IPS-NIHi7 (cell line): ENCODE measurements around the gene CLRN1.
"Not testable (repeated sequence)": the region's sequence is repeated elsewhere in the genome, so short reads cannot be mapped to it uniquely, and the experiment has no call there.

Experiments
- DNase-seq: peaks from one replicate; pipeline ENCODE4 v3.0.0; 2012; ENCODE audit warnings: mixed read lengths; ENCODE audit errors: extremely low spot score

The CLRN1 gene

GRCh38 chr3:150972366-150973071 lies at the start of gene CLRN1:
CLRN1 (minus strand) TSS chr3:150972727; CDS start chr3:150972708, 19 bp downstream.
- no peak for DNase-seq

- DNase-seq, result no peak
Observed at GRCh38 chr3:151016478-151016795, 43.9 kb upstream of the CLRN1 start.

- no peak for DNase-seq
Observed at GRCh38 chr3:151015767-151016477, 43.4 kb upstream of the CLRN1 start.

GRCh38 chr3:151015181-151015580 lies 42.7 kb upstream of the CLRN1 start:
- DNase-seq, result no peak

- no peak for DNase-seq
Observed at GRCh38 chr3:151014501-151015018, 42.0 kb upstream of the CLRN1 start.

- no peak for DNase-seq
Observed at GRCh38 chr3:151012753-151013152, 40.2 kb upstream of the CLRN1 start.

GRCh38 chr3:151011427-151011826 lies 38.9 kb upstream of the CLRN1 start:
- DNase-seq, result no peak

- DNase-seq, result no peak
Observed at GRCh38 chr3:151009981-151010380, 37.5 kb upstream of the CLRN1 start.

- DNase-seq, result no peak
Observed at GRCh38 chr3:151009430-151009829, 36.9 kb upstream of the CLRN1 start.

- DNase-seq, result peak; percentile 45
Observed at GRCh38 chr3:151008699-151009098, 36.2 kb upstream of the CLRN1 start.

- no peak for DNase-seq
Observed at GRCh38 chr3:151003768-151004134, 31.2 kb upstream of the CLRN1 start.

GRCh38 chr3:151003029-151003767 lies 30.7 kb upstream of the CLRN1 start:
- no peak for DNase-seq

- DNase-seq, result no peak
Observed at GRCh38 chr3:151002003-151002981, 29.8 kb upstream of the CLRN1 start.

GRCh38 chr3:150998996-150999395 lies 26.5 kb upstream of the CLRN1 start:
- no peak for DNase-seq

GRCh38 chr3:150996731-150997130 lies 24.2 kb upstream of the CLRN1 start:
- no peak for DNase-seq

GRCh38 chr3:150995510-150995909 lies 23.0 kb upstream of the CLRN1 start:
- DNase-seq, result no peak

GRCh38 chr3:150989208-150989607 lies 16.7 kb upstream of the CLRN1 start:
- DNase-seq, result no peak

GRCh38 chr3:150988395-150988794 lies 15.9 kb upstream of the CLRN1 start:
- not testable (repeated sequence) for DNase-seq

- no peak for DNase-seq
Observed at GRCh38 chr3:150985711-150986110, 13.2 kb upstream of the CLRN1 start.

GRCh38 chr3:150984066-150984465 lies 11.5 kb upstream of the CLRN1 start:
- no peak for DNase-seq

- DNase-seq, result no peak
Observed at GRCh38 chr3:150978566-150979148, 6.1 kb upstream of the CLRN1 start.
